Thymus (tissue), 11 donors: ENCODE measurements around the gene ABHD5. TPM values are rescaled to one million over a fixed set of nuclear protein-coding genes. Genes with fewer than 3 reads are reported as not detected.

ENCODE experiments used
- DNase-seq, 9 donors: peaks; one replicate each; pipeline ENCODE4 v3.0.0-alpha.2; 2013; ENCODE audit warnings: low spot score in 9 of 9, low read depth in 6 of 9, missing footprints in 1 of 9
- H3K27ac ChIP-seq, 2 donors: one replicate each; pipeline ENCODE4 v1.5.1; 2013; ENCODE audit warnings: control low read depth in 1 of 2, low read depth in 1 of 2, low read length in 1 of 2, mild to moderate bottlenecking in 1 of 2, moderate library complexity in 1 of 2
- H3K27me3 ChIP-seq, 2 donors: one replicate each; pipeline ENCODE4 v1.5.1; 2013; ENCODE audit warnings: low read length in 1 of 2; ENCODE audit not compliant: control insufficient read depth in 2 of 2, insufficient read depth in 1 of 2
- H3K36me3 ChIP-seq, 2 donors: one replicate each; pipeline ENCODE4 v1.5.1; 2013; ENCODE audit warnings: low read length in 1 of 2, mild to moderate bottlenecking in 1 of 2, moderate library complexity in 1 of 2; ENCODE audit not compliant: control insufficient read depth in 2 of 2, insufficient read depth in 2 of 2
- H3K4me1 ChIP-seq, 2 donors: one replicate each; pipeline ENCODE4 v1.5.1; 2013; ENCODE audit warnings: low read length in 2 of 2; ENCODE audit not compliant: control insufficient read depth in 2 of 2, insufficient read depth in 2 of 2
- H3K4me3 ChIP-seq, 2 donors: one replicate each; pipeline ENCODE4 v1.5.1; 2013; ENCODE audit warnings: low read length in 2 of 2, control low read depth in 1 of 2, mild to moderate bottlenecking in 1 of 2
- H3K9me3 ChIP-seq, 2 donors: one replicate each; pipeline ENCODE4 v1.5.1; 2013; ENCODE audit warnings: low read length in 1 of 2, mild to moderate bottlenecking in 1 of 2; ENCODE audit not compliant: control insufficient read depth in 2 of 2, insufficient read depth in 1 of 2
- WGBS: extraction: QIAGEN DNeasy Blood & Tissue Kit; methylation state at CpG from one replicate; pipeline ENCODE4 v1.1.7; 2013; 5-methylcytosine and 5-hydroxymethylcytosine counted together
- polyA plus RNA-seq: library from polyadenylated mRNA; stranded (reverse); fragments of 200-250 nt; gene quantifications from one replicate; pipeline ENCODE4 v1.2.3, GENCODE V29; 2013
- total RNA-seq: library from RNA; stranded (reverse); fragments of 120-200 nt; gene quantifications from one replicate; pipeline ENCODE4 v1.2.4, GENCODE V29; 2013
- donor health status: healthy.

The ABHD5 gene
- total and polyA plus RNA-seq, 2 donors = 10.3 to 17.9 TPM

DNA sequence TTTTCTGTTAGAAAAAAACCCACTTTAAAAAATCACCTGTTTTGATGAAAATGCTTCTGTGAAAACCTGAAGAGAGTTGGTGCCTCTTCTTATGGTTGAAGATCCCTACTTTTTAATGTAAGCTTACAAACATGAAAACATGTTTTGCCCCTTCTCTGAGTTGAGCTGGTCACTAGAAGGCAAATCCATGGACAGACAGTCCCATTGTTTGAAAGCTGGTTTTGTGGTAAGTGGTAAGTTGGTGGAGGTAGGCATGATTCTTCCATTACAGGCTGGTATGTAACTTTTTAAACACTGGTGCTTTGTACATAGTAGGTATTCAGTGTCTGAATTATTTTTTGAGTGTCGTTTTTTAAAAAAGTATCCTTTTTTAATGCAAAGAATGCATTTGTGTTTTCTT, 6.1 kb downstream of the ABHD5 start:
- no peaks in the 10 kb centered on the region for H3K36me3 ChIP-seq
- 99% methylated on average over 1 of the region's 1 CpG for WGBS
- no peaks in the 10 kb centered on the region for H3K27me3 ChIP-seq
- H3K9me3 ChIP-seq = no peaks in the 10 kb centered on the region
- H3K4me3 ChIP-seq = no peak overlapping the region
- H3K4me1 ChIP-seq = peaks cover 5 to 6% of the 10 kb centered on the region in 2 donors
- no peak for DNase-seq
- H3K27ac ChIP-seq = no peak overlapping the region

DNA sequence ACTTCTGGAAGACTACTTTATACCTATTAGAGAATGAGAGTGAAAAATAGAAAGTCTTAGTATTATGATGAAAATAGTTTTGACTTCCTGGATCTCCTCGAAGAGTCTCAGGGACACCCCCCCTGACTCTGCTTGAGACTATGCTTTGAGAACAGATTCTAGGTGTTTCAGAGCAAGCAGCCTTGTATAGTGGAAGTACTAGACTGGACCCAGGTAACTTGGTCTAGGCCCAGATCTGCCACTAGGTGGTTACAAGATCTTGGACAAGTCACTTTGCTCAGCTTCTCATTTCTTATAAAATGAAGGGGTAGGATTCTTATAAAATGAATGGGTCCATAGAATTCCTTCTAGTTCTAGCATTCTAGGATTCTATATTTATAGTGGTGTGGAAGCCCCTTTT, 9.1 kb downstream of the ABHD5 start:
- H3K27ac ChIP-seq = no peak overlapping the region
- no peaks in the 10 kb centered on the region for H3K27me3 ChIP-seq
- no peaks in the 10 kb centered on the region for H3K4me1 ChIP-seq
- H3K4me3 ChIP-seq = no peak overlapping the region
- H3K36me3 ChIP-seq = peaks cover 4% of the 10 kb centered on the region in 2 donors
- H3K9me3 ChIP-seq = no peaks in the 10 kb centered on the region
- WGBS = 95% methylated on average over 1 of the region's 1 CpG
- DNase-seq = no peak

DNA sequence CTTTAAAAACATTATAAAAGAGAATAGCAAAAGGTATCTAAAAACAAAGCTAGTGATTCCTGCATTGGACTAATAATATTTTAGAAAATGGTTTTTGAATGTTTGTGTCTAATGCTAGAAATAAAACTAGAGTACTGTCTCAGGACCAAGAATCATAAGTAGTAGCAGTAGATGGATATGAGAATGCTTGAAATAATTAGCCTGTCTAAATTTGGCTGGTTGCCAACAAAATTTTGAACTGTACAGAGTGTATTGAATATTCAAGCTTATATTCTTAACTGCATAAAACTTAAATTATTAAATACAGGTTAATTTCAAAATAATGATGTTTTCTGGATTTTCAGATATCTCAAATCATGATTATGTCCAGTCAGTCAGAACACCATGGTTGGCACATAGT, 14.0 kb downstream of the ABHD5 start:
- Histone ChIP-seq H3K9me3 (no peaks in the 10 kb centered on the region), H3K27me3 (no peaks in the 10 kb centered on the region), H3K4me3 (no peak overlapping the region), H3K4me1 (no peaks in the 10 kb centered on the region), H3K36me3 (peaks cover 4 to 8% of the 10 kb centered on the region in 2 donors), H3K27ac (no peak overlapping the region)
- no peak for DNase-seq

DNA sequence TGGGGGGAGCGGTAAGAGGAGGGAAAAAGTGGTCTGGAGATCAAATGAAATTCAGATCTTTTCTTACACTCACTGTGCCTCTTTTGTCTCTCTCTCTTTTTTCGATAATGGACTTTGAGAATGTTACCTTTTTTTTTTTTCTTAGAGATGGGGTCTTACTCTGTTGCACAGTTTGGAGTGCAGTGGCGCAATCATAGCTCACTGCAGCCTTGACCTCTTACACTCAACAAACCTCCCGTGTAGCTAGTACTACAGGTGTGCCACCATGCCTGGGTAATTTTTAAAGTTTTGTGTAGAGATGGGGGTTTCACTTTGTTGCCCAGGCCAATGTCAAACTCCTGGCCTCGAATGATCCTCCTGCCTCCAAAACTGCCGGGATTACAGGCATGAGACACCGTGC, 15.6 kb downstream of the ABHD5 start:
- Histone ChIP-seq H3K9me3 (no peaks in the 10 kb centered on the region), H3K27me3 (no peaks in the 10 kb centered on the region), H3K36me3 (peaks cover 4 to 8% of the 10 kb centered on the region in 2 donors), H3K4me1 (no peaks in the 10 kb centered on the region), H3K4me3 (no peak overlapping the region), H3K27ac (no peak overlapping the region)
- no peak for DNase-seq
- 99% methylated on average over 7 of the region's 7 CpGs for WGBS

DNA sequence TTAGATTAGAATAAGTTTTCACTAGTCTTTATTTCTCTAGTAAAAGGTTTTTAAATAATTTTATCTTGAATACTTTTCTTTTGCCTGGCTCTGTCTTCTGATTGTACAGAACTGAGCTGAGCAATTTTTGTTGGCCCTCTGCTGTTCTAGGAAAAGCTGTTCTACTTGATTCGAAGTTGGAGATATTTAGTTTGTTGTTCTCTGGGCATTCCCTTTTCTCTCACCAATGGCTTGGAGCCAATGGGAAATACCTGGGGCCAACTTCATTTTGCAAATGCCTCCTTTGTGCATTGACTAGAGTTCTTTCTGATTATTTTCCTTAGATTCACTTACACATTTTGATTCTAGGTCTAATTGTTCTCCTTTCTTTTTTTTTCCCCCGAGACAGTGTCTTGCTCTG, 16.5 kb downstream of the ABHD5 start:
- Histone ChIP-seq H3K9me3 (no peaks in the 10 kb centered on the region), H3K4me3 (no peak overlapping the region), H3K27me3 (no peaks in the 10 kb centered on the region), H3K36me3 (peaks cover 11 to 15% of the 10 kb centered on the region in 2 donors), H3K4me1 (no peaks in the 10 kb centered on the region), H3K27ac (no peak overlapping the region)
- no peak for DNase-seq
- WGBS = 95% methylated on average over 2 of the region's 2 CpGs

DNA sequence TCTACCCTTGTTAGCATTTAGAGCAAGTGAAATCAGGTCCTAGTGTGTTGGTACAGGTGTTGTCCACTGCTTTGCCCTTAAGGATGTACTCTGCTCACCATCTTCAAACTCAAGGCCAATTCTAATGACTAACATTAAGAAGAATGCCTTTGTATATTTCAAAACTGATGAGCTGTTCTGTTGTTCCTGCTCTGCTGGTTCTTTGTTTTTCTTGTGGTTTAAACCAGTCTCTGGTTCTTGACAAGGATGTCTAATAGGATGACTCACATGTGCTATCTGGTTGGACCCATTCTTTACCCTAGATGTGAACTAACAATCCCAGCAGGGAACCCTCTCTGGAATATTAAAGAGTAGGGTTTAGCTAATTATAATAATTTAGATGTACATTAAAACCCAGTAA, 17.3 kb downstream of the ABHD5 start:
- Histone ChIP-seq H3K36me3 (peaks cover 13 to 16% of the 10 kb centered on the region in 2 donors), H3K27ac (no peak overlapping the region), H3K27me3 (no peaks in the 10 kb centered on the region), H3K9me3 (no peaks in the 10 kb centered on the region), H3K4me3 (no peak overlapping the region), H3K4me1 (no peaks in the 10 kb centered on the region)
- DNase-seq = no peak

DNA sequence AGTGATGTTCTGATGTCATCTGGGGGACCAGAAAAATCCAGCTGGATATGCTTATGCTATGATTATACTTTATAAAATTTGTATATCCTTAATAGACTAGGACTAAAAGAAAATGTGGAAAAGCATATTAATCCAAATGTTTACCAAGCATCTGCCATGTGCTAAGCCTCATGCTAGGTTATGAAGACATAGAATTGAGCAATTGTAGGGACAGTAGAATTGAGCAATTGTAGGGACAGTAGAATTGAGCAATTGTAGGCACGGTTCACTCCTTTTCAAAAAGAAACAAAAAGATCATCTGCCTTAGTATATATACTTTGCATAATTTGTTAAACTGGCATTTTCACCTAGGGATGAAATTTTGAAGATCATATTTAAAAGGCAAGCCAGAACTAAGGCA, 18.3 kb downstream of the ABHD5 start:
- H3K36me3 ChIP-seq = peaks cover 17 to 18% of the 10 kb centered on the region in 2 donors
- H3K9me3 ChIP-seq = no peaks in the 10 kb centered on the region
- H3K4me3 ChIP-seq = no peak overlapping the region
- no peaks in the 10 kb centered on the region for H3K27me3 ChIP-seq
- no peak for DNase-seq
- H3K4me1 ChIP-seq = no peaks in the 10 kb centered on the region
- H3K27ac ChIP-seq = no peak overlapping the region
- WGBS = 93% methylated on average over 1 of the region's 1 CpG

DNA sequence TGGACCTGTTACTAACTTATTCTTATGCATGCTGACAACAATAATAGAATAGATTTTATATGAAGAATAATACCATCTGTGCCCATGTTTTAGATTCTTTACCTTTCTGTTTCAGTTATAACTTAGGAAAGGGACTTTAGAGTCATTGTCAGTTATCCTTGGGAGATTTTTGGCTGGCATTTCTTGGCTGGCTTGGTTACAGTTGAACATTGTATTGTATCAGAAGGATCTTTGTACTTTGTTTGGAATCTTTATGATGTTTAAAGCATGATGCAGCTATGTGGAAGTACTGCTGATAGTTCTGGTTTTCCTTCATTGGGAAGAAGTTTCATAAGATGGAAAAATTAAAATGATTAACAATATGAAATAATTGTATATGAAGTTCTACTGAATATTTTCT, 19.9 kb downstream of the ABHD5 start:
- H3K27ac ChIP-seq = no peak overlapping the region
- peaks cover 17 to 18% of the 10 kb centered on the region in 2 donors for H3K36me3 ChIP-seq
- no peaks in the 10 kb centered on the region for H3K9me3 ChIP-seq
- no peak overlapping the region for H3K4me3 ChIP-seq
- no peaks in the 10 kb centered on the region for H3K4me1 ChIP-seq
- no peaks in the 10 kb centered on the region for H3K27me3 ChIP-seq
- DNase-seq = no peak

DNA sequence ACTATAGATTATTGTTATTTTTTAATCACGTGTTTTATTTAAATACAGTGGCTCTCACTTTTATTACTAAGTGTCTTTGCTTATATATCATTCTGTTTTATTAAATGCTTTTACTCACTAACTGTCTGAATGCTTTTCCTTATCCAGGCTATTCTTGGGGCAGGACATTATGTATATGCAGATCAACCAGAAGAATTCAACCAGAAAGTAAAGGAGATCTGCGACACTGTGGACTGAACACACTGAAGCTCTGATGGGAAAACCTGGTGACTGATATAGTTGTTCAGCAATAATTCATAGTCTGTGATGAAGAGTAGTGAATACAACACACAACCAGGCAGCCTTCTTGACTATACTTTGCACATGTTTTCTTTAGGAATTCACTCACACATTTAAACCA, 27.6 kb downstream of the ABHD5 start:
- WGBS = 99% methylated on average over 2 of the region's 2 CpGs
- no peaks in the 10 kb centered on the region for H3K4me1 ChIP-seq
- peaks cover 6 to 17% of the 10 kb centered on the region in 2 donors for H3K36me3 ChIP-seq
- H3K9me3 ChIP-seq = no peaks in the 10 kb centered on the region
- H3K27me3 ChIP-seq = no peaks in the 10 kb centered on the region
- no peak for DNase-seq
- H3K4me3 ChIP-seq = no peak overlapping the region
- no peak overlapping the region for H3K27ac ChIP-seq

DNA sequence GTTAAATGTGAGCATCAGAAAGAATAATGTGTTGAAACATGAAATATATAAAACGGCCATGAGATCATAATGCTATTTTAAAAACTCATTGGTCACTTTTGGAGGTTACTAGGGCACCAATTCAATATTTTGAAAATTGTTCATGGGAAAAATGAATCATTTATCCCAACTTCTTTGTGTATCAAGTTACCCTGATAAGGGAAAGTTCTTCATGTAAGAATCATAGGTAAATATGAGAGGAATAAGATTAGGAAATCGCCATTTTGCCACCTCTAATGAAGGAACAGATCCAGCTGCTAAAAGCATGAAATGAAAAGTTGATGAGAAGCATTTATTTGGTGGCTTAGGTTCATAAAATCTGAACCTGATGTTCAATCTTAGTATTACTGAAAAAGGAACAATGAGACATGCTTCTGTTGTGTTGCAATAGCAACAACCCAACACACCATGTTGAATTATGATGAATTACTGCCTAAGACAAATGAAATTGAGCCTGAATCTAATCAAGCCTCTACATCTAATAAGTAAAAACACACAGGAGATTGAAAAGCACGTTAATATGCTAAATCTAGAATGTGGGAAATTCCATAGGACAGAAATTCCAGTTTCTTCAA, 32.5 kb downstream of the ABHD5 start:
- no peaks in the 10 kb centered on the region for H3K9me3 ChIP-seq
- no peaks in the 10 kb centered on the region for H3K4me1 ChIP-seq
- H3K27ac ChIP-seq = no peak overlapping the region
- no peak overlapping the region for H3K4me3 ChIP-seq
- WGBS = 98% methylated on average over 3 of the region's 3 CpGs
- DNase-seq = no peak
- no peaks in the 10 kb centered on the region for H3K27me3 ChIP-seq
- peaks cover 2 to 3% of the 10 kb centered on the region in 2 donors for H3K36me3 ChIP-seq
